Neural cell (in vitro differentiated cells): Measurements from ENCODE around the gene ZBTB42. TPM values are rescaled to one million over a fixed set of nuclear protein-coding genes. Genes with fewer than 3 reads are reported as not detected.

Experiments
- H2AFZ ChIP-seq: fragments of 200-600, 300-800 bp; sonication (generic), shearing (Covaris generic); 2 replicates; pipeline ENCODE4 v1.6.0; 2014; ENCODE audit warnings: low read depth, mild to moderate bottlenecking, antibody characterized with exemption, low read length, moderate library complexity
- H3F3A ChIP-seq: fragments of 200-600 bp; shearing (Covaris generic); 2 replicates; pipeline ENCODE4 v1.6.1; 2016; ENCODE audit warnings: mild to moderate bottlenecking, moderate library complexity, mixed read lengths, antibody characterized with exemption, low read length; ENCODE audit not compliant: insufficient read depth, poor library complexity, severe bottlenecking
- H3K27ac ChIP-seq: fragments of 200-600, 300-800 bp; sonication (generic), shearing (Covaris generic); 2 replicates; pipeline ENCODE4 v1.5.1; 2014; ENCODE audit warnings: mild to moderate bottlenecking, low read length, moderate library complexity
- H3K27me3 ChIP-seq: fragments of 300-800, 200-600 bp; sonication (generic), shearing (Covaris generic); 2 replicates; pipeline ENCODE4 v1.6.0; 2014; ENCODE audit warnings: mild to moderate bottlenecking, low read depth, low read length, moderate library complexity; ENCODE audit not compliant: insufficient read depth
- H3K36me3 ChIP-seq: fragments of 300-800, 200-600 bp; sonication (generic), shearing (Covaris generic); 2 replicates; pipeline ENCODE4 v1.5.1; 2014; ENCODE audit warnings: mild to moderate bottlenecking, antibody characterized with exemption, low read length, moderate library complexity; ENCODE audit not compliant: insufficient read depth
- H3K4me2 ChIP-seq: fragments of 300-800, 200-600 bp; sonication (generic), shearing (Covaris generic); 2 replicates; pipeline ENCODE4 v1.6.0; 2014; ENCODE audit warnings: mild to moderate bottlenecking, low read length
- H3K4me3 ChIP-seq: fragments of 300-800, 200-600 bp; sonication (generic), shearing (Covaris generic); 2 replicates; pipeline ENCODE4 v1.5.1; 2014; ENCODE audit warnings: mild to moderate bottlenecking, low read length, moderate library complexity
- H3K79me2 ChIP-seq: fragments of 200-600 bp; shearing (Covaris generic); replicated peaks from 2 replicates; pipeline ENCODE4 v1.6.0; 2014; ENCODE audit warnings: mild to moderate bottlenecking, low read length, moderate library complexity; ENCODE audit not compliant: insufficient read depth
- H3K9ac ChIP-seq: fragments of 300-800, 200-600 bp; sonication (generic), shearing (Covaris generic); 2 replicates; pipeline ENCODE4 v1.6.1; 2016; ENCODE audit warnings: mild to moderate bottlenecking, low read length, mixed read lengths
- H3K9me2 ChIP-seq: fragments of 200-600 bp; shearing (Covaris generic); 2 replicates; pipeline ENCODE4 v1.6.1; 2016; ENCODE audit warnings: mild to moderate bottlenecking, low read length, mixed read lengths; ENCODE audit not compliant: insufficient read depth
- H3K9me3 ChIP-seq: fragments of 200-600, 300-800 bp; sonication (generic), shearing (Covaris generic); 2 replicates; pipeline ENCODE4 v1.6.1; 2016; ENCODE audit warnings: mild to moderate bottlenecking, mixed run types, low read length, moderate library complexity, mixed read lengths
- H4K20me1 ChIP-seq: fragments of 200-600 bp; shearing (Covaris generic); 2 replicates; pipeline ENCODE4 v1.6.1; 2016; ENCODE audit warnings: mild to moderate bottlenecking, mixed run types; ENCODE audit not compliant: insufficient read depth
- EP300 ChIP-seq: fragments of 450-650 bp; conservative IDR thresholded peaks from 2 replicates; pipeline ENCODE4 v1.6.1; 2014; ENCODE audit warnings: antibody characterized with exemption, mild to moderate bottlenecking, moderate library complexity; ENCODE audit not compliant: poor library complexity, severe bottlenecking
- EZH2 ChIP-seq: fragments of 200-600, 300-800 bp; shearing (Covaris generic), sonication (generic); IDR thresholded peaks from 2 replicates; pipeline ENCODE4 v1.6.1; 2014; ENCODE audit warnings: antibody characterized with exemption, low read length, borderline replicate concordance, mild to moderate bottlenecking; ENCODE audit not compliant: insufficient read depth, poor library complexity, severe bottlenecking
- MXI1 ChIP-seq: fragments of 450-650 bp; conservative IDR thresholded peaks from 2 replicates; pipeline ENCODE4 v1.6.1; 2014; ENCODE audit warnings: antibody characterized with exemption, mild to moderate bottlenecking; ENCODE audit not compliant: poor library complexity, severe bottlenecking
- POLR2AphosphoS5 ChIP-seq: IDR thresholded peaks from 2 replicates; pipeline ENCODE4 v1.6.1; 2012
- RAD21 ChIP-seq: fragments of 450-650 bp; conservative IDR thresholded peaks from 2 replicates; pipeline ENCODE4 v1.6.1; 2014; ENCODE audit warnings: antibody characterized with exemption, mild to moderate bottlenecking, moderate library complexity
- REST ChIP-seq: IDR thresholded peaks from 2 replicates; pipeline ENCODE4 v1.6.1; 2012; ENCODE audit warnings: borderline replicate concordance
- SMC3 ChIP-seq: fragments of 450-650 bp; conservative IDR thresholded peaks from 2 replicates; pipeline ENCODE4 v1.6.1; 2014; ENCODE audit warnings: antibody characterized with exemption, mild to moderate bottlenecking, moderate library complexity; ENCODE audit not compliant: poor library complexity
- TAF1 ChIP-seq: IDR thresholded peaks from 2 replicates; pipeline ENCODE4 v1.6.1; 2012; ENCODE audit warnings: low read depth
- polyA plus RNA-seq: library from polyadenylated mRNA; depleted of rRNA; stranded (reverse); fragments of >200 nt; gene quantifications from 2 replicates; pipeline ENCODE4 v1.2.3, GENCODE V29; 2014
- TF ChIP-seq, protein P1 (sequence below): fragments of 450-650 bp; IDR thresholded peaks from 2 replicates; pipeline ENCODE4 v1.5.1; 2014; ENCODE audit warnings: antibody characterized with exemption, mild to moderate bottlenecking, moderate library complexity; ENCODE audit not compliant: poor library complexity, severe bottlenecking

ZBTB42 gene
- polyA plus RNA-seq, 1 donor from 2014 or later: not detected

DNA sequence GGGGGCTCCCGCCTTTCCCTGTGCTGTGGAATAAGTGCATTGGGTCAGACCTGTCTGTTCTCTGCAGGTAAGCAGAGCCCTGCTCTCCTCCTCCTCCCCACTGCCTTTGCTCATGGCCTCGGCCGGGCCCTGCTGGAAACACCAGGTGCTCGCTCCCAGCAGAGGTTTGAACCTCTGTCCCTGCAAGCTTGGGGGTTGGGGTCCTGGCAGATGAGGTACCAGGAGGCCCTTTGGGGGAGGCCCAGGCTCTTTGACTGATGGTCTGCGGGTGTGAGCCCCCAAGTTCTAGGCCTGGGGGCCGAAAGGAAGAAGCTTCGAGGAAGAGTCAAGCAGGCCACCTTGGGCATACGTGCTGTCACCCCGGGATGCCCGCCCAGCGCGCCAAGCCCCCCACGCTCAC lies 42.1 kb downstream of the ZBTB42 start:
- Histone ChIP-seq H3K9me2 (no peaks in the 10 kb centered on the region), H3K9me3 (no peaks in the 10 kb centered on the region), H2AFZ (no peak overlapping the region), H3K36me3 (no peaks in the 10 kb centered on the region), H3K79me2 (no peaks in the 10 kb centered on the region), H3K9ac (no peak overlapping the region), H4K20me1 (no peaks in the 10 kb centered on the region), H3F3A (no peaks in the 10 kb centered on the region), H3K4me2 (no peak overlapping the region), H3K4me3 (peak overlapping the region; percentile 66), H3K27me3 (peaks cover 53% of the 10 kb centered on the region), H3K27ac (no peak overlapping the region)
- TF ChIP-seq, protein P1, sequence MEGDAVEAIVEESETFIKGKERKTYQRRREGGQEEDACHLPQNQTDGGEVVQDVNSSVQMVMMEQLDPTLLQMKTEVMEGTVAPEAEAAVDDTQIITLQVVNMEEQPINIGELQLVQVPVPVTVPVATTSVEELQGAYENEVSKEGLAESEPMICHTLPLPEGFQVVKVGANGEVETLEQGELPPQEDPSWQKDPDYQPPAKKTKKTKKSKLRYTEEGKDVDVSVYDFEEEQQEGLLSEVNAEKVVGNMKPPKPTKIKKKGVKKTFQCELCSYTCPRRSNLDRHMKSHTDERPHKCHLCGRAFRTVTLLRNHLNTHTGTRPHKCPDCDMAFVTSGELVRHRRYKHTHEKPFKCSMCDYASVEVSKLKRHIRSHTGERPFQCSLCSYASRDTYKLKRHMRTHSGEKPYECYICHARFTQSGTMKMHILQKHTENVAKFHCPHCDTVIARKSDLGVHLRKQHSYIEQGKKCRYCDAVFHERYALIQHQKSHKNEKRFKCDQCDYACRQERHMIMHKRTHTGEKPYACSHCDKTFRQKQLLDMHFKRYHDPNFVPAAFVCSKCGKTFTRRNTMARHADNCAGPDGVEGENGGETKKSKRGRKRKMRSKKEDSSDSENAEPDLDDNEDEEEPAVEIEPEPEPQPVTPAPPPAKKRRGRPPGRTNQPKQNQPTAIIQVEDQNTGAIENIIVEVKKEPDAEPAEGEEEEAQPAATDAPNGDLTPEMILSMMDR: no peak
- TF ChIP-seq EZH2 (no peak), RAD21 (no peak), MXI1 (no peak), TAF1 (no peak), POLR2AphosphoS5 (no peak), EP300 (no peak), SMC3 (no peak), REST (no peak)

DNA sequence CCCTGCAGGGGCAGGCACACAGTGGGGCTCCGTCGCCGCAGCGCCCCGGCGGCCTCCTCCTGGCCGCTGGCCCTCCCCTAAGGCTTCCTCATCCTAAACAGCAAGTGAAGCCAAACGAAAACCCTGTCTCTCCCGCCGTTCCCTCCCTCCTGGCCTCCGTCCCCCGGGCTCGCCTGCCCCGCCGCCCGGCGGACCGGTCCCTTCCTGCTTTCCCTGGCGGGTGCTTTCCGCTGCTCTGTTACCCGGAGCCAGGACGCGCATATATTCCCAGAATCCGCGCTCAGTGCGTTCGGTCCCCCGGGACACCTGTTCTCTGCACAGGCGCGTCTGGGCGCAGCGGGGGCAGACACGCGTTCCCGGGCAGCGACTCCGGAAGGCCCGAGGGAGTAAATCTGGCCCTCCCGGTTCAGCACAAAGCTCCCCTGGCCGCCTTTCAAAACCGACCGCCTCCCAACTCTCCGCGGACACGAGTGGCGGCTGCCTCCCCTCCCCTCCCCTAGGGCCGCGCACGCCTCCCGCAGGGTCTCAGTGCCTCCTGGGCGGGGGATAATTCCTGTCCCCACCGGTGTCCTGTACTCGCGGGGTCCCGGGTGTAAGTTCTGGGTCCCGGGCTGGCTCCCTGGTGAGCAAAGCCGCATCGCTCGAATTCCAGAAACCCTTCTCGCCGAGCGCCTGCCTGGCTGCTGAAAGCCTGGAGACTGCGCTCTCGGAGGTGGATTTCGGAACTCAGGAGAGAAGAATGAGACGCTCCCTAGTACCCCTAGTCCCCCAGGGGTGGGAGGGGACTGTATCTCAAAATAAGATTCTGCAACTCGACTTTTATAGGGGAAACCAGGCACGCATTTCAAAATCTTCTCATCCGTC lies 42.8 kb downstream of the ZBTB42 start:
- Histone ChIP-seq H3K9ac (peak overlapping the region; percentile 3), H3K79me2 (no peaks in the 10 kb centered on the region), H4K20me1 (no peaks in the 10 kb centered on the region), H3F3A (no peaks in the 10 kb centered on the region), H2AFZ (no peak overlapping the region), H3K4me3 (peak overlapping the region; percentile 66), H3K27me3 (peaks cover 53% of the 10 kb centered on the region), H3K9me2 (no peaks in the 10 kb centered on the region), H3K36me3 (no peaks in the 10 kb centered on the region), H3K27ac (no peak overlapping the region), H3K9me3 (no peaks in the 10 kb centered on the region), H3K4me2 (peak overlapping the region; percentile 51)
- TF ChIP-seq MXI1 (no peak), EZH2 (no peak), EP300 (no peak), POLR2AphosphoS5 (no peak), RAD21 (no peak), SMC3 (no peak), REST (no peak), TAF1 (no peak)
- TF ChIP-seq, protein P1: no peak
